Body of pancreas (tissue), 4 donors: ENCODE data around the gene PRF1.

Experiments used
- CTCF ChIP-seq, 7 experiments: fragments of 450-650 bp in 4 of 7; fragments of 200-600 bp in 3 of 7; sonication (generic) in 3 of 7; IDR thresholded peaks; one replicate each; pipeline ENCODE4 v1.5.1; 2016 to 2019; ENCODE audit warnings: antibody characterized with exemption in 7 of 7
- POLR2A ChIP-seq, 3 donors: fragments of 450-650 bp; IDR thresholded peaks; one replicate each; pipeline ENCODE4 v1.6.1; 2016; ENCODE audit warnings: antibody characterized with exemption in 3 of 3, mild to moderate bottlenecking in 2 of 3

- no peak for TF ChIP-seq CTCF (IDR thresholded peaks at IDR 0.05)
- TF ChIP-seq POLR2A (IDR thresholded peaks at IDR 0.05) = no peak
Measured at GRCh38 chr10:70568113-70568512, 34.4 kb downstream of the PRF1 start.
